ENCODE measurements around the gene ZDHHC8. TPM values are rescaled to one million over a fixed set of nuclear protein-coding genes. Genes with fewer than 3 reads are reported as not detected.

The ZDHHC8 gene
- total RNA-seq, 1 experiment from 2014 or later = 51.7 TPM

GRCh38 chr22:20091690-20092476 is 39.7 kb upstream of the ZDHHC8 start:
- H3K4me1 ChIP-seq (ENCODE audit: insufficient read depth, low read length) = no peaks in the 10 kb centered on the region
- H2AK5ac ChIP-seq (ENCODE audit: insufficient read length, low read length) = no peak overlapping the region
- H3K27me3 ChIP-seq (ENCODE audit: insufficient read depth, low read length) = no peaks in the 10 kb centered on the region
- H3K27me3 Mint-ChIP-seq (ENCODE audit: low read depth) = no peaks in the 10 kb centered on the region; the same call in 1 of the 2 replicates
- H4K5ac ChIP-seq (ENCODE audit: insufficient read length, low read depth, low read length) = no peak overlapping the region
- no peak overlapping the region for H3K18ac ChIP-seq (ENCODE audit: insufficient read length, low read depth, low read length)
- no peak overlapping the region; a peak in 1 of 5 replicates for H3K4me3 Mint-ChIP-seq
- H3K27ac ChIP-seq (ENCODE audit: insufficient read length, low read depth, low read length) = no peak overlapping the region
- H3K79me2 ChIP-seq (ENCODE audit: insufficient read depth, low read length) = 0 out of 2 replicates have a peak, but pooled peaks cover 3% of the 10 kb centered on the region
- peaks cover 4% of the 10 kb centered on the region for H3K79me1 ChIP-seq (ENCODE audit: insufficient read depth, low read depth, low read length, poor library complexity, severe bottlenecking)
- no peak overlapping the region for H2BK20ac ChIP-seq (ENCODE audit: low read depth, low read length, poor library complexity, severe bottlenecking)
- no peak for DNase-seq
- no peak overlapping the region for H4K91ac ChIP-seq (ENCODE audit: insufficient read length, low read depth, low read length)
- H2AFZ ChIP-seq (ENCODE audit: low read length) = no peak overlapping the region
- H3K56ac ChIP-seq (ENCODE audit: insufficient read length, low read depth, low read length) = no peak overlapping the region
- H3K9me3 Mint-ChIP-seq = no peaks in the 10 kb centered on the region
- no peaks in the 10 kb centered on the region for H3K23me2 ChIP-seq (ENCODE audit: insufficient read length, low read depth, low read length, poor library complexity, severe bottlenecking)
- no peak overlapping the region for H3K4me2 ChIP-seq (ENCODE audit: insufficient read depth, insufficient read length, low read length)
- H2BK5ac ChIP-seq (ENCODE audit: insufficient read length, low read length) = no peak overlapping the region
- no CpG with 5 or more reads among the region's 16 CpGs for WGBS (ENCODE audit: extremely low coverage, insufficient read length, low lambda C conversion rate)
- no peak overlapping the region for H4K8ac ChIP-seq (replicated peaks; ENCODE audit: insufficient read length, low read depth, low read length)
- peaks cover 81 to 100% (median 99%) of the 10 kb centered on the region in 3 experiments for H3K36me3 Mint-ChIP-seq (ENCODE audit: insufficient read depth in 1 of 3, low read depth in 3 of 3)
- no peak overlapping the region for H3K14ac ChIP-seq (ENCODE audit: insufficient read depth, low read length)
- H3K23ac ChIP-seq (ENCODE audit: insufficient read length, low read depth, low read length) = no peak overlapping the region
- H2BK120ac ChIP-seq (ENCODE audit: low read depth, low read length, poor library complexity, severe bottlenecking) = no peak overlapping the region
- no peak overlapping the region for H2BK12ac ChIP-seq (ENCODE audit: insufficient read length, low read depth, low read length)
- H3K9ac ChIP-seq (ENCODE audit: extremely low read depth, insufficient read length, low read length) = no peak overlapping the region
- no peak overlapping the region for H3T11ph ChIP-seq (ENCODE audit: low read length)
- H4K20me1 ChIP-seq (ENCODE audit: control insufficient read depth, insufficient read depth, insufficient read length) = no peaks in the 10 kb centered on the region
- H2BK15ac ChIP-seq (ENCODE audit: low read depth, low read length) = no peak overlapping the region
- TF ChIP-seq CTCF (conservative IDR thresholded peaks at IDR 0.05) = no peak
- H3K4ac ChIP-seq (ENCODE audit: low read depth, low read length) = no peak overlapping the region
- no peaks in the 10 kb centered on the region for H3K9me3 ChIP-seq (ENCODE audit: control insufficient read depth, low read depth, low read length)
- H3K27ac Mint-ChIP-seq = 0 out of 7 replicates have a peak overlapping the region, but pooled peaks of 1 of the 3 experiments have one; percentile 53
- H3K4me1 Mint-ChIP-seq = no peaks in the 10 kb centered on the region
